RWPE1 (cell line): ENCODE data around the gene BGLAP.
A peak's percentile ranks its signal among the peaks of the same experiment; 100 is the strongest.

ENCODE experiments used
- CTCF ChIA-PET: fragments of 350-600 bp; sonication (Branson Sonifier 250); formaldehyde crosslinking; extraction: SDS; loops from one replicate; lab custom pipeline; 2021; lab: Yijun Ruan, JAX
- POLR2A ChIA-PET: fragments of 400-600 bp; formaldehyde crosslinking; extraction: SDS; loops from one replicate; lab custom pipeline; 2020; ENCODE audit warnings: antibody characterized with exemption; ENCODE audit not compliant: low non-redundant PET; lab: Yijun Ruan, JAX
- DNase-seq: peaks from one replicate; pipeline ENCODE4 v3.0.0; 2012; ENCODE audit warnings: low spot score
- H3K27ac ChIP-seq: fragments of 450-650 bp; 2 replicates; pipeline ENCODE4 v1.5.1; 2017
- TF ChIP-seq, protein P1 (sequence below): fragments of 450-650 bp; conservative IDR thresholded peaks from 2 replicates; pipeline ENCODE4 v1.5.1; 2017; ENCODE audit warnings: low read depth, mild to moderate bottlenecking

Gene BGLAP

DNA sequence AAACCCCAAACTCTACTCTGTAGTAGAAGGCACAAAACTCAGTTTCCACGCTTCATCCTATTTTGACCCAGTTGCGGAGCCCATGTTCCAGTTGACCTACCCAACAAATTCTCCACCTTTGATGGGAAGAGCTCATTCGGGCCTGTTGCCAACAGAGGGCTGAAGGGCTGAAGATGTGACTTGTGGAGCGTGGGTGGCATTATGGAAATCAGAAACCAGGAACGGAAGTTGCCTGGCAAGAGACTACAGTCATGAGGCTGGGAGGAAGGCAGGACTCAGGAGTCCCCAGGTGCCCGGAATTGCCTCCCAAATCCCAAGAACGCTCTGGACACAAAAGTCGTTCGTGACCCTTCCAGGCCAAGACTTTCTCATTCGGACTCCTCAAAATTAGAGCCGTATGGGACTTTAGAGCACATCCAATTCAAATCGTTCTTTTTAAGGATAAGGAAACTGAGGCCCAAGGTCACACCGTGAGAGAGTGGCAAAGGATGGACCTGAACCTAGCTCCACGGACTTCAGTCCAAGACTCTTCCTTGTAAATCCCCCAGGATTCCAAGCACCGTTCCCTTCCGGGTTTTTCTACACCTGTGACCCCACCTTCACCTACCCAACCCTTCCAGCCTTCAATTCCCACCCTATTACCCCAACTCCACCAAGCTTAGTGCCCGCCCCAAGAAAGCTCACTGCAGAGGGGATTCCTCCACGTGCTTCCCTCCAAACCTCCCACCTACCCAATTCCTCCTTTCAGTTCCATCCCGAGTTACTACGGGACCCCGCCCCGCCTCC, 39.9 kb downstream of the BGLAP start:
- POLR2A ChIA-PET: interaction anchor here (0.6 to 1.3 kb wide), 2 partner anchors 9 to 50 kb away, joined by 3 read pairs; no protein-coding TSS in a partner anchor

GRCh38 chr1:156282479-156283222, 40.7 kb downstream of the BGLAP start, which contains the start of gene SMG5:
Gene SMG5, minus strand, starts transcription at chr1:156282825. Its CDS starts 145 bp downstream, at chr1:156282680.
- DNase-seq: peak; percentile 92
- TF ChIP-seq, protein P1, sequence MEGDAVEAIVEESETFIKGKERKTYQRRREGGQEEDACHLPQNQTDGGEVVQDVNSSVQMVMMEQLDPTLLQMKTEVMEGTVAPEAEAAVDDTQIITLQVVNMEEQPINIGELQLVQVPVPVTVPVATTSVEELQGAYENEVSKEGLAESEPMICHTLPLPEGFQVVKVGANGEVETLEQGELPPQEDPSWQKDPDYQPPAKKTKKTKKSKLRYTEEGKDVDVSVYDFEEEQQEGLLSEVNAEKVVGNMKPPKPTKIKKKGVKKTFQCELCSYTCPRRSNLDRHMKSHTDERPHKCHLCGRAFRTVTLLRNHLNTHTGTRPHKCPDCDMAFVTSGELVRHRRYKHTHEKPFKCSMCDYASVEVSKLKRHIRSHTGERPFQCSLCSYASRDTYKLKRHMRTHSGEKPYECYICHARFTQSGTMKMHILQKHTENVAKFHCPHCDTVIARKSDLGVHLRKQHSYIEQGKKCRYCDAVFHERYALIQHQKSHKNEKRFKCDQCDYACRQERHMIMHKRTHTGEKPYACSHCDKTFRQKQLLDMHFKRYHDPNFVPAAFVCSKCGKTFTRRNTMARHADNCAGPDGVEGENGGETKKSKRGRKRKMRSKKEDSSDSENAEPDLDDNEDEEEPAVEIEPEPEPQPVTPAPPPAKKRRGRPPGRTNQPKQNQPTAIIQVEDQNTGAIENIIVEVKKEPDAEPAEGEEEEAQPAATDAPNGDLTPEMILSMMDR: no peak
- H3K27ac ChIP-seq: peak within 1 kb of the TSS; percentile 88
- CTCF ChIA-PET: interaction anchor here (0.6 to 1.9 kb wide), 3 partner anchors 37 to 275 kb away, joined by 3 to 7 read pairs (median 3); no protein-coding TSS in a partner anchor
- POLR2A ChIA-PET: interaction anchor here (1.3 kb wide), 1 partner anchor 10 kb away, joined by 3 read pairs; no protein-coding TSS in a partner anchor

More for the DNA sequence above, 39.9 kb downstream of the BGLAP start:
- CTCF ChIA-PET: interaction anchor here (1.9 kb wide), 1 partner anchor 38 kb away, joined by 7 read pairs; no protein-coding TSS in a partner anchor
- TF ChIP-seq, protein P1: no peak
- H3K27ac ChIP-seq: peak overlapping the region; percentile 88
- no peak for DNase-seq

DNA sequence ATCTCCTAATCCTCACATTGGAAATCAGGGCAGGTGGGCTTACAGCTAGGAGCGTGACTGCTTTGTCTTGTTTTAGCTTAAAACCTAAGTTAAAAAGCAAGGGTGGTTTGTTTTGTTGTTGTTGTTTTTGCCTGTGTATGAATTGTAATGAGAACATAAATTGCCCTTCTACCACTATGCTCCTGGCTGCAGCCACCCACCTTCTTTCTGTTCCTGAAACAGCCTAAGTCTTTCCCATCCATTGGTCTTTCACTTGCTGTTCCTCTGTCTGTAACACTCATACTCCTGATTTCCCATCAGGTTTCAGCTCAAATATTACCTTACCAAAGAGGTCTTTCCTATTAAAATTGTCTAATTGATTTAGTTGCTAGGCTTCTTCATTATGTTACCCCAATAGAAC, 41.5 kb downstream of the BGLAP start:
- TF ChIP-seq, protein P1: no peak
- CTCF ChIA-PET: interaction anchor here (0.6 kb wide), 1 partner anchor 164 kb away, joined by 3 read pairs; no protein-coding TSS in a partner anchor
- DNase-seq: no peak
- H3K27ac ChIP-seq: no peak overlapping the region
- POLR2A ChIA-PET: no interaction called here

DNA sequence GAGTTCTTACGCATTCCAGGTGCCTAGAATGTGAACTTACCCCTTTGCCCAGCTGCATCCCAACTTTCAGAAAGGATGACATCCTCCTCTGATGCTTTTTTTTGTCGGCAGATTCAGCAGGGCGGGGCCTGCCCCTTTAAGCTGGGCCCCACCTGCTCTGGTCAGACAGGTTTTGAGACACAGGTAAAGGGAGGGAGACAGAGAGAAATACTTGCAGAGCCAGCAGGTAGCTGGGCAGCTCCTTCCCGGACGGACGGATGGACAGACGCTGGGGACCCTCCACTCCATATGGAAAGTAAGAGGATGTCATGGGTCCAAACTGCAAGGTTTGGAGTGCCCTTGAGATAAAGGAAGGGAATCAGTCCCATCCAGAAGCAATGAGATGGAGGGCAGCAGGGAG, 42.1 kb downstream of the BGLAP start, which contains the start of gene TMEM79:
Gene TMEM79 (plus strand): TSS at position 214 of the 400 bp plus-strand sequence. CDS start 902 bp downstream, outside the sequence.
- DNase-seq: peak; percentile 64

GRCh38 chr1:156284757-156285156, 42.8 kb downstream of the BGLAP start:
- ChIA-PET POLR2A (interaction anchor here (0.5 to 0.7 kb wide), 4 partner anchors 14 to 244 kb away, joined by 3 to 8 read pairs (median 3); no protein-coding TSS in a partner anchor), CTCF (interaction anchor here (0.6 kb wide), 1 partner anchor 11 kb away, joined by 3 read pairs; the partner anchor contains the start of gene GLMP)
- peak overlapping the region; percentile 55 for H3K27ac ChIP-seq
- TF ChIP-seq, protein P1: no peak
- DNase-seq: no peak

More for the DNA sequence above, 42.1 kb downstream of the BGLAP start, which contains the start of gene TMEM79:
- CTCF ChIA-PET: interaction anchor here (0.6 kb wide), 1 partner anchor 11 kb away, joined by 3 read pairs; the partner anchor contains the start of gene GLMP
- POLR2A ChIA-PET: interaction anchor here (0.7 kb wide), 1 partner anchor 245 kb away, joined by 3 read pairs; no protein-coding TSS in a partner anchor
- TF ChIP-seq, protein P1: no peak
- peak within 1 kb of the TSS; percentile 88 for H3K27ac ChIP-seq
